ENCODE measurements around the gene PNPLA8. TPM values are rescaled to one million over a fixed set of nuclear protein-coding genes. Genes with fewer than 3 reads are reported as not detected.

Gene PNPLA8
- total and polyA plus RNA-seq, 4 donors, result 14.7 to 30.3 (median 23.0) TPM

DNA sequence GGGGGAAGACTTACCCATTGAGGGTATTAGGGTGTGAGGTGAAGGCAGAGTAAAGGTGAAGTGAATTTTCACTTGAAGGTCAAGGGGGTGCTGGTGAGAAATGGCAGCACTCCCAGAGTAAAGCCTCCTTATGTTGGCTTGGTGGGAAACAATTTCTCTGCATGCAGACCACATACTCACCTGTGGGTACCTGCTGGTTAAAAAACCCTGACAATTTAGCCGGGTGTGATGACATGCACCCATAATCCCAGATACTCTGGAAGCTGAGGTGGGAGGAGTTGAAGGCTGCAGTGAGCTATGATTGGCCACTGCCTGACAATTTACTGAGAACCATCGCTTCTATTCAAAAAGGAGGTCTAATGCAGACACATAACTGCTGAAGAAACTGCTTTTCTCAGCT is 49.2 kb upstream of the PNPLA8 start:
- Histone ChIP-seq H3K9ac (ENCODE audit: low read depth in 1 of 2, low read length in 2 of 2) (no peak overlapping the region), H3K4me3 (ENCODE audit: low read depth in 1 of 3, low read length in 3 of 3) (no peak overlapping the region), H3K27ac (ENCODE audit: low read depth in 1 of 2, low read length in 2 of 2) (no peak overlapping the region), H3K9me3 (ENCODE audit: control insufficient read depth in 4 of 4, low read length in 3 of 4) (peaks cover 0 to 12% (median 5%) of the 10 kb centered on the region in 4 donors), H3K27me3 (ENCODE audit: control insufficient read depth in 4 of 4, insufficient read depth in 4 of 4, low read length in 3 of 4) (no peaks in the 10 kb centered on the region), H3K36me3 (ENCODE audit: control insufficient read depth in 4 of 4, insufficient read depth in 3 of 4, low read depth in 1 of 4, low read length in 3 of 4) (peaks cover 8 to 41% (median 28%) of the 10 kb centered on the region in 4 donors), H3K4me1 (ENCODE audit: control insufficient read depth in 4 of 4, insufficient read depth in 4 of 4, low read length in 3 of 4) (peaks cover 2 to 13% (median 11%) of the 10 kb centered on the region in 4 donors)
- DNase-seq (ENCODE audit: low spot score), result no peak
- WGBS, result 92% methylated on average over 2 of the region's 2 CpGs
- TF ChIP-seq NR2F2 (IDR thresholded peaks at IDR 0.05), result no peak
- TF ChIP-seq TAF1 (conservative IDR thresholded peaks at IDR 0.05), result no peak
- no peak for TF ChIP-seq FOXA2 (IDR thresholded peaks at IDR 0.05)
- TF ChIP-seq, protein P1, sequence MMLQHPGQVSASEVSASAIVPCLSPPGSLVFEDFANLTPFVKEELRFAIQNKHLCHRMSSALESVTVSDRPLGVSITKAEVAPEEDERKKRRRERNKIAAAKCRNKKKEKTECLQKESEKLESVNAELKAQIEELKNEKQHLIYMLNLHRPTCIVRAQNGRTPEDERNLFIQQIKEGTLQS (IDR thresholded peaks at IDR 0.05), result no peak

DNA sequence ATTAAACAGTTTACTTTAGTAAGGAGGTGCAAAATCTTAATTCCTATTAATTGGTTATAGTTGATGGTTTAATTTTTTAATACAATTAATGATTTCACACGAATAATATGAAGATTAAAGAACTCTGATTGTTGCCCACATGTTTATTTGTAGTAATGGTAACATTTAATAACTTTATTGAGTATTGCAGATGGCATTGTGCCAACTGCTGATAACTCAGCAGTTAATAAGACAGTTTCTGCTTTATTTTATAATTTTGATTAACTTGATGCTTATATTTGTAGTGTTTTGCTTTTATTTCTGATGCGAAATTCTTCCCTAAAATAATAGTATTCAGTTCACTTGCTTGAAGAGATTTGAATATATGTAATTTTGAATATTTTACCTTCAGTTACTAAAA is 46.5 kb upstream of the PNPLA8 start:
- no peak for DNase-seq (ENCODE audit: low spot score)
- no peak overlapping the region for H3K27ac ChIP-seq (ENCODE audit: low read depth in 1 of 2, low read length in 2 of 2)
- H3K9ac ChIP-seq (ENCODE audit: low read depth in 1 of 2, low read length in 2 of 2), result no peak overlapping the region
- WGBS, result 93% methylated on average over 2 of the region's 2 CpGs
- H3K4me3 ChIP-seq (ENCODE audit: low read depth in 1 of 3, low read length in 3 of 3), result no peak overlapping the region
- TF ChIP-seq EGR1 (IDR thresholded peaks at IDR 0.05; ENCODE audit: low read depth in 2 of 2) (no peak), RXRA (IDR thresholded peaks at IDR 0.05) (no peak), RAD21 (IDR thresholded peaks at IDR 0.05) (no peak), HNF4A (conservative IDR thresholded peaks at IDR 0.05) (no peak), JUND (IDR thresholded peaks at IDR 0.05) (no peak), HNF4G (IDR thresholded peaks at IDR 0.05) (no peak), TAF1 (conservative IDR thresholded peaks at IDR 0.05) (no peak), SP1 (IDR thresholded peaks at IDR 0.05) (no peak)
- TF ChIP-seq, protein P2, sequence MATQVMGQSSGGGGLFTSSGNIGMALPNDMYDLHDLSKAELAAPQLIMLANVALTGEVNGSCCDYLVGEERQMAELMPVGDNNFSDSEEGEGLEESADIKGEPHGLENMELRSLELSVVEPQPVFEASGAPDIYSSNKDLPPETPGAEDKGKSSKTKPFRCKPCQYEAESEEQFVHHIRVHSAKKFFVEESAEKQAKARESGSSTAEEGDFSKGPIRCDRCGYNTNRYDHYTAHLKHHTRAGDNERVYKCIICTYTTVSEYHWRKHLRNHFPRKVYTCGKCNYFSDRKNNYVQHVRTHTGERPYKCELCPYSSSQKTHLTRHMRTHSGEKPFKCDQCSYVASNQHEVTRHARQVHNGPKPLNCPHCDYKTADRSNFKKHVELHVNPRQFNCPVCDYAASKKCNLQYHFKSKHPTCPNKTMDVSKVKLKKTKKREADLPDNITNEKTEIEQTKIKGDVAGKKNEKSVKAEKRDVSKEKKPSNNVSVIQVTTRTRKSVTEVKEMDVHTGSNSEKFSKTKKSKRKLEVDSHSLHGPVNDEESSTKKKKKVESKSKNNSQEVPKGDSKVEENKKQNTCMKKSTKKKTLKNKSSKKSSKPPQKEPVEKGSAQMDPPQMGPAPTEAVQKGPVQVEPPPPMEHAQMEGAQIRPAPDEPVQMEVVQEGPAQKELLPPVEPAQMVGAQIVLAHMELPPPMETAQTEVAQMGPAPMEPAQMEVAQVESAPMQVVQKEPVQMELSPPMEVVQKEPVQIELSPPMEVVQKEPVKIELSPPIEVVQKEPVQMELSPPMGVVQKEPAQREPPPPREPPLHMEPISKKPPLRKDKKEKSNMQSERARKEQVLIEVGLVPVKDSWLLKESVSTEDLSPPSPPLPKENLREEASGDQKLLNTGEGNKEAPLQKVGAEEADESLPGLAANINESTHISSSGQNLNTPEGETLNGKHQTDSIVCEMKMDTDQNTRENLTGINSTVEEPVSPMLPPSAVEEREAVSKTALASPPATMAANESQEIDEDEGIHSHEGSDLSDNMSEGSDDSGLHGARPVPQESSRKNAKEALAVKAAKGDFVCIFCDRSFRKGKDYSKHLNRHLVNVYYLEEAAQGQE (IDR thresholded peaks at IDR 0.05), result no peak
- TF ChIP-seq, protein P3, sequence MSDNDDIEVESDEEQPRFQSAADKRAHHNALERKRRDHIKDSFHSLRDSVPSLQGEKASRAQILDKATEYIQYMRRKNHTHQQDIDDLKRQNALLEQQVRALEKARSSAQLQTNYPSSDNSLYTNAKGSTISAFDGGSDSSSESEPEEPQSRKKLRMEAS (IDR thresholded peaks at IDR 0.05), result no peak
- TF ChIP-seq, protein P4, sequence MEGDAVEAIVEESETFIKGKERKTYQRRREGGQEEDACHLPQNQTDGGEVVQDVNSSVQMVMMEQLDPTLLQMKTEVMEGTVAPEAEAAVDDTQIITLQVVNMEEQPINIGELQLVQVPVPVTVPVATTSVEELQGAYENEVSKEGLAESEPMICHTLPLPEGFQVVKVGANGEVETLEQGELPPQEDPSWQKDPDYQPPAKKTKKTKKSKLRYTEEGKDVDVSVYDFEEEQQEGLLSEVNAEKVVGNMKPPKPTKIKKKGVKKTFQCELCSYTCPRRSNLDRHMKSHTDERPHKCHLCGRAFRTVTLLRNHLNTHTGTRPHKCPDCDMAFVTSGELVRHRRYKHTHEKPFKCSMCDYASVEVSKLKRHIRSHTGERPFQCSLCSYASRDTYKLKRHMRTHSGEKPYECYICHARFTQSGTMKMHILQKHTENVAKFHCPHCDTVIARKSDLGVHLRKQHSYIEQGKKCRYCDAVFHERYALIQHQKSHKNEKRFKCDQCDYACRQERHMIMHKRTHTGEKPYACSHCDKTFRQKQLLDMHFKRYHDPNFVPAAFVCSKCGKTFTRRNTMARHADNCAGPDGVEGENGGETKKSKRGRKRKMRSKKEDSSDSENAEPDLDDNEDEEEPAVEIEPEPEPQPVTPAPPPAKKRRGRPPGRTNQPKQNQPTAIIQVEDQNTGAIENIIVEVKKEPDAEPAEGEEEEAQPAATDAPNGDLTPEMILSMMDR (IDR thresholded peaks at IDR 0.05; ENCODE audit: low read depth, low read length, missing input control), result no peak
- H3K9me3 ChIP-seq (ENCODE audit: control insufficient read depth in 4 of 4, low read length in 3 of 4), result no peaks in the 10 kb centered on the region
- H3K4me1 ChIP-seq (ENCODE audit: control insufficient read depth in 4 of 4, insufficient read depth in 4 of 4, low read length in 3 of 4), result peaks cover 5 to 19% (median 13%) of the 10 kb centered on the region in 4 donors
- H3K27me3 ChIP-seq (ENCODE audit: control insufficient read depth in 4 of 4, insufficient read depth in 4 of 4, low read length in 3 of 4), result no peaks in the 10 kb centered on the region
- H3K36me3 ChIP-seq (ENCODE audit: control insufficient read depth in 4 of 4, insufficient read depth in 3 of 4, low read depth in 1 of 4, low read length in 3 of 4), result peaks cover 5 to 28% (median 14%) of the 10 kb centered on the region in 4 donors
